C4-2B (cell line): ENCODE results near the gene ANO2.

Experiments used
- ZFX ChIP-seq: fragments of 450-650 bp; IDR thresholded peaks from 2 replicates; pipeline ENCODE4 v1.6.1; 2017
- TF ChIP-seq, protein P1 (sequence below): fragments of 450-650 bp; conservative IDR thresholded peaks from 2 replicates; pipeline ENCODE4 v1.5.1; 2017; ENCODE audit warnings: mild to moderate bottlenecking

GRCh38 chr12:5809586-5809985, 135.5 kb downstream of the ANO2 start:
- TF ChIP-seq, protein P1, sequence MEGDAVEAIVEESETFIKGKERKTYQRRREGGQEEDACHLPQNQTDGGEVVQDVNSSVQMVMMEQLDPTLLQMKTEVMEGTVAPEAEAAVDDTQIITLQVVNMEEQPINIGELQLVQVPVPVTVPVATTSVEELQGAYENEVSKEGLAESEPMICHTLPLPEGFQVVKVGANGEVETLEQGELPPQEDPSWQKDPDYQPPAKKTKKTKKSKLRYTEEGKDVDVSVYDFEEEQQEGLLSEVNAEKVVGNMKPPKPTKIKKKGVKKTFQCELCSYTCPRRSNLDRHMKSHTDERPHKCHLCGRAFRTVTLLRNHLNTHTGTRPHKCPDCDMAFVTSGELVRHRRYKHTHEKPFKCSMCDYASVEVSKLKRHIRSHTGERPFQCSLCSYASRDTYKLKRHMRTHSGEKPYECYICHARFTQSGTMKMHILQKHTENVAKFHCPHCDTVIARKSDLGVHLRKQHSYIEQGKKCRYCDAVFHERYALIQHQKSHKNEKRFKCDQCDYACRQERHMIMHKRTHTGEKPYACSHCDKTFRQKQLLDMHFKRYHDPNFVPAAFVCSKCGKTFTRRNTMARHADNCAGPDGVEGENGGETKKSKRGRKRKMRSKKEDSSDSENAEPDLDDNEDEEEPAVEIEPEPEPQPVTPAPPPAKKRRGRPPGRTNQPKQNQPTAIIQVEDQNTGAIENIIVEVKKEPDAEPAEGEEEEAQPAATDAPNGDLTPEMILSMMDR: no peak
- no peak for TF ChIP-seq ZFX
